GM21529 (cell line): ENCODE data around the gene SLC45A2.
"Not testable (repeated sequence)": the region's sequence is repeated elsewhere in the genome, so short reads cannot be mapped to it uniquely, and the experiment has no call there.

Experiments
- ATAC-seq: cut with Tn5 transposase; IDR thresholded peaks from one replicate; pipeline ENCODE4 v1.9.1; 2021; ENCODE audit not compliant: unreplicated experiment

Gene SLC45A2

GRCh38 chr5:33931136-33931535 is 53.4 kb downstream of the SLC45A2 start:
- no peak for ATAC-seq

- ATAC-seq = no peak
Measured at GRCh38 chr5:33929925-33930690, 54.4 kb downstream of the SLC45A2 start.

- ATAC-seq = no peak
Measured at GRCh38 chr5:33928283-33928682, 56.2 kb downstream of the SLC45A2 start.

GRCh38 chr5:33927685-33928084 is 56.8 kb downstream of the SLC45A2 start:
- ATAC-seq = no peak

DNA sequence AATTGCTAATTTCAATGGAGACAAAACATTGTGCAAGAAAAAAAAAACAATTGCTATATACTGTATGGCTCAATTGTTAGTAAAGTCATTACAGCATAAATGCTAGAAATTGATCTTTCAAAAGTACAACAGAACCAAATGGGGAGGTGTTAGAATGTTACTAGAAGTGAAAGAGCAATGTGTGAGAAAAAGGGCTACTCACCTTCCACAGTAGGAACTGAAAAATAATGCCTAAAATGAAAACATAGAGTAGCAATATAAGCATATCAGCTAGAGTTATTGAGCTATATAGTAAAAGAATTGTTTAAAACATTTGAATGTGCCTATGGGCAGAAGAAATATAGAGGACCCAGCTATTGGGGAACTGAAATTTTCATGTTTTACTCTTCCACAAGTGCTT is 59.2 kb downstream of the SLC45A2 start:
- no peak for ATAC-seq

DNA sequence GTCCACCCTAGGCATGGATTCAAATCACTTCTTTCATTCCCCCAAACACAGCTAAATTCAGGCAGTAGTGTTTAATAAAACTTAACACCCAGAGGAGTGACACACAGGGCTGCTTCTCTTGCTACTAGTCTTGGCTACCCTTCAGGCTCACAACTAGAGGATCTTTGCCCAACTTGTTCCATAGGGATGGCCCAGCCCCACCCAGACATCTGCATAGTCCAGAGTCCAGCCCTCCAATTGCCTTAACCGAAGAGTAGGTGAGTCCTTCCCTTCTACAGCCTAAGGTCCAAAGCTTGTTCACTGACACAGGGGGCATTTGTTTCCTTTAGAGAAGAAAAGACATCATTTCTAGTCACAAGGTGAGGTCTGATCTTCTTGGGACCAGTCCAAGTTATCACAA is 63.5 kb downstream of the SLC45A2 start:
- no peak for ATAC-seq

DNA sequence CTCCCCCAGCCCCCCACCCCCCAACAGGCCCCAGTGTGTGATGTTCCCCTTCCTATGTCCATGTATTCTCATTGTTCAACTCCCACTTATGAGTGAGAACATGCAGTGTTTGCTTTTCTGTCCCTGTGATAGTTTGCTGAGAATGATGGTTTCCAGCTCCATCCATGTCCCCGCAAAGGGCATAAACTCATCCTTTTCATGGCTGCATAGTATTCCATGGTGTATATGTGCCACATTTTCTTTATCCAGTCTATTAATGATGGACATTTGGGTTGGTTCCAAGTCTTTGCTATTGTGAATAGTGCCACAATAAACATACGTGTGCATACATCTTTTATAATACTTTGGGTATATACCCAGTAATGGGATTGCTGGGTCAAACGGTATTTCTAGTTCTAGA is 69.6 kb downstream of the SLC45A2 start:
- not testable (repeated sequence) for ATAC-seq

DNA sequence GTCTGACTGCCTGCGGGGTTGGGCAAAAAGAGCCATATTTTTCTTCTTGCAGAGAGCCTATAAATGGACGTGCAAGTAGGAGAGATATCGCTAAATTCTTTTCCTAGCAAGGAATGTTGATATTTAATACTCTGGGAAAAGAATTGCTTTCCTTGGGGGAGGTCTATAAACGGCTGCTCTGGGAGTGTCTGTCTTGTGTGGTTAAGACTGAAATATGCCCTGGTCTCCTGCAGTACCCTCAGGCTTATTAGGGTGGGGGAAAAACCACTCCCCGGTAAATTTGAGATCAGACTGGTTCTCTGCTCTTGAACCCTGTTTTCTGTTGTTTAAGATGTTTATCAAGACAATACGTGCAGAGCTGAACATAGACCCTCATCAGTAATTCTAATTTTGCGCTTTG is 78.2 kb downstream of the SLC45A2 start:
- ATAC-seq = not testable (repeated sequence)

- no peak for ATAC-seq
Measured at GRCh38 chr5:33905381-33905780, 79.1 kb downstream of the SLC45A2 start.

GRCh38 chr5:33903118-33903517 is 81.4 kb downstream of the SLC45A2 start:
- no peak for ATAC-seq

DNA sequence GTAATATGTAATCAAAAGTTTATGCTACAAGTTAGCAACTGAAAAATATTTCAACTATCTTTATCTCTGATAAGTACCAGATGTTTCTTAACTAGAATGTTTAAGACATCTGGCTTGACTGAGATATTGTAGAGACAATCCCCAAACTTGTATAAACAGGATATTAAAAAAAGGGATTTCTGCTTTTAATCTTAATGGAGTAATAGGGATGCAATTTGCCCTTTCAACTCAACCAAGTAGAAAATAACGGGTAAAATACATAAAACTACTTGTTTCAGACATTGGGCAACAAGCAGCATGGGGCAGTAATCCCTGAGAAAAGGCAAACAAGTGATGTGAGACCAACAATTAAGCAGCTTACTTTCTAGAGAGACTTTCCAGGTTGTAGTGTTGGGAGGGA is 83.3 kb downstream of the SLC45A2 start:
- no peak for ATAC-seq
